ENCODE results near the gene SPDYE5. TPM values are rescaled to one million over a fixed set of nuclear protein-coding genes. Genes with fewer than 3 reads are reported as not detected.

Gene SPDYE5
- not detected in 2 replicates for total RNA-seq

GRCh38 chr7:75492020-75492419, at the start of gene SPDYE5:
SPDYE5 (plus strand) TSS chr7:75492320; CDS start chr7:75494048, 1,728 bp downstream.

GRCh38 chr7:75485979-75486643, 6.0 kb upstream of the SPDYE5 start, which contains the start of gene POM121C:
POM121C (minus strand) TSS chr7:75486299; CDS start chr7:75441496, 44,803 bp downstream.

Other genes with a start within 250 kb of the SPDYE5 start
- gene TRIM73, start 96.7 kb upstream of the SPDYE5 start, total RNA-seq, result 0.13 and 0.31 TPM in 2 replicates
- 7.3 and 9.1 TPM in 2 replicates for gene POM121C, start 6.0 kb upstream of the SPDYE5 start, total RNA-seq
- 7.1 and 8.5 TPM in 2 replicates for gene HIP1, start 246.6 kb downstream of the SPDYE5 start, total RNA-seq

Data from aortic smooth muscle cell (primary cell).